Medulla oblongata (tissue), 1 donor: ENCODE results near the gene SHFL.
A peak's percentile ranks its signal among the peaks of the same experiment; 100 is the strongest.

Experiments used
- DNase-seq: peaks from one replicate; pipeline ENCODE4 v3.0.0-alpha.2; 2015; ENCODE audit errors: extremely low spot score

Gene SHFL

DNA sequence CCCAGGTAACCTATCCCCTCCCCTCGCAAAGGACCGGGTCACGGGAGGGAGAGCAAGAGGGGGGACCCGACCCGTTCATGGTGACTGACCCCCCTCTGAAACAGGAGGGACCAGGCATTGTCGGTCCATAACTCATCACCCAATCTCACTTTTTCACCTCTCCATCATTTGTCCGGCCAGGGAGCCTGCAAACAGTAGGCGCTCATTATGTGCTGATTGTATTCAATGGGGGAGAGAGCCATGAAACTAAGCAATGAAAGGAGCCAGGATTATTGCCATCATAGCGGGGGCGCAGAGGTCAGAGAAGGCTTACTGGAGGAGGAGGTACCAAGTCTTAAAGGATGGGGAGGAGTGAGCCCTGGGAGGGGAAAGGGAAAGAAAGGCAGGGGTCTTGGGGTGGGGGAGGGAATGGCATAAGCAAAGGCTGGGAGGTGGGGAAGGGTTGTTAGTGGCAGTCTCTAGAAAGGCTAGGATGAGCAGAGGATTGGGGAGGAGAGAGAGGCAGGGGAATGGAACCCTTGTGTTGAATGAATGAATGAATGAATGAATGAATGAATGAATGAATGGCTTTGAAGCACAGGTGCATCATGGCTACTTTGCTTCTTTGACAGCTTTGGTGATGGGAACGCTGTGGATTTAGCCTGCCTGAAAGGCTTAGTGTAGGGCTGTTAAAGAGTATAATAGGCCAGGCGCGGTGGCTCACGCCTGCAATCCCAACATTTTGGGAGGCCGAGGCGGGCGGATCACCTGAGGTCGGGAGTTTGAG, 1.4 kb downstream of the SHFL start:
- no peak for DNase-seq

DNA sequence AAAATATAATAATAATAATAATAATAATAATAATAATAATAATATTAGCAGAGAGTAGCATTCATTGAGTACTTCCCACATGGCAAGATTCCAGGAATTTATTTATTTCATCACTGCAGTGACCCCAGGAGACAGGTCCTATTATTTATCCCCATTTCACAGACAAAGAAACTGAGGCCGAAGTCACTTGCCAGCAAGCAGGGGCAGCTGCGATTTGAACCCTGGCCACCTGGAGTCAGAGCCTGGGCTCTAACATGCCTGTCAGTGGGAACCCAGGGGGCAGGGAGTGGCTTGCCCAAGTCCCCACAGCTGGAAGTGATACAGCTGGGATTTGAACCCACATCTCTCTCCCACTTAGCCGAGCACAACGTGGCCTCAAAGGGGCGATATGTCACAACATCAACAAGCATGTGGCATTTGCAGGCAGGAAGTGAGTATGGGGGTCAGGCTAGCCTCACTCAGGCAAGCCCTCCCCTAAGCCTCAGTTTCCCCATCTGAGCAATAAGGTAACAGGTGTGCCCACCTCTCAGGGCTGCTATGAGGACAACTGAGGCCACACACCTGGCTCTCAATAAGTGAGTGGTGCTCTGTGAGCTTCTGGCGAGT, 2.9 kb downstream of the SHFL start:
- no peak for DNase-seq

DNA sequence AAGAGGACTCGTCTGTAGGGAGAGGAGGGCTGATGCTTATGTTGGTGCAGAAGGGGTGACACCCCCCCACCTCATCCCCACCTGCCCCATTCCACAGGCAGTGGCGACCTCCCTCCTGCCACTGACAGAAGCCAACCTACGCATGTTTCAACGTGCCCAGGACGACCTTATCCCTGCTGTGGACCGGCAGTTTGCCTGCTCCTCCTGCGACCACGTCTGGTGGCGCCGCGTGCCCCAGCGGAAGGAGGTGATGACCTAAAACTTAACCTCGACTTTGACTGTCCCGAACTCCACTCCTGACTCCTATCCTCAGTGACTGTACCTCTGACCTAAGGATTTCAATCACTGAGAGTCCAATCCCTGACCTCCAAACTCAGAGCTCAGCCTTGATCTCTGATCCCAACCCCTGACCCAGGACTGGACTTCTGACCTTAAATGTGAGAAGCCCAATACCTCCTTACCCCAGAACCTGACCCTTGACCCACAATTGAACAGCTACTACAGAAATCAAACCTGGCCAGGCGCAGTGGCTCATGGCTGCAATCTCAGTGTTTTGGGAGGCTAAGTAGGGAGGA, 3.8 kb downstream of the SHFL start:
- DNase-seq = no peak

DNA sequence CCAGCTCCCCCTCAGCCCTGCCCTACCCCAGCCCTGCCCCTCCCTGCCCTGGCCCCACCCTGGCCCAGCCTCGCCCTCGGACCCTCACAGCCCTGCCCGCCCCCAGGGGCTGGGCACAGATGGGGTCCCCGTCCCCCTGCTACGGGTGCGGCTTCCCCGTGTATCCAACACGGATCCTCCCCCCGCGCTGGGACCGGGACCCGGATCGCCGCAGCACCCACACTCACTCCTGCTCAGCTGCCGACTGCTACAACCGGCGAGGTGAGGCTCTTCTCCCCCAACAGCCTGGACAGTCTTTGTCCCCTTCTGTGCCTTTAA, 5.2 kb downstream of the SHFL start:
- DNase-seq = no peak

DNA sequence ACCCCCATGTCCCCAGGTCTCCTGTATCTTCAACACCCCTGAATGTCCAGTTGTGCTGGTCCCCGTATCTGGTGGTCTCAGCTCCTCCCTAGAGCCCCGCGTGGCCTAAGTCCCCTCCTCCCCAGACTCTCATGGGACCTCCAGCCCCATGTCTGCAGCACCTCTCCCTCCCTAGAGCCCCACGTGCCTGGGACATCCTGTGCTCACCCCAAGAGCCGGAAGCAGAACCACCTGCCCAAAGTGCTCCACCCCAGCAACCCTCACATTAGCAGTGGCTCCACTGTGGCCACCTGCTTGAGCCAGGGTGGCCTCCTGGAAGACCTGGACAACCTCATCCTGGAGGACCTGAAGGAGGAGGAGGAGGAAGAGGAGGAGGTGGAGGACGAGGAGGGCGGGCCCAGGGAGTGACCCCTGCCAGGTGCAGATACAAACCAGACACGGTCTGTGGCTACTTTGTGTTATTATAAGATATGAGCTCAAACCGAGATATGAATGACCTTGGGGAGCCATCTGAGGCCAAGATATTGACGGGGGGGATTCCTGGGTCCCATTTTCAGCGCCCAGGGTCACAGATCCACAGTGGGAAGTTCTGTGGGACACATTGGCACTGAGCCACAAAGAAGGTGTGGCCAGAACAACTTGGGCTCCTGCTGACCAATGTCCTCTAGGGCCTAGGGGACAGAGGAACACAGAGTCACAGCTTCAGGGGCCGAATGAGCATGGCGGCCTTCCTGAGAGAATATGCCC, 6.0 kb downstream of the SHFL start:
- no peak for DNase-seq

DNA sequence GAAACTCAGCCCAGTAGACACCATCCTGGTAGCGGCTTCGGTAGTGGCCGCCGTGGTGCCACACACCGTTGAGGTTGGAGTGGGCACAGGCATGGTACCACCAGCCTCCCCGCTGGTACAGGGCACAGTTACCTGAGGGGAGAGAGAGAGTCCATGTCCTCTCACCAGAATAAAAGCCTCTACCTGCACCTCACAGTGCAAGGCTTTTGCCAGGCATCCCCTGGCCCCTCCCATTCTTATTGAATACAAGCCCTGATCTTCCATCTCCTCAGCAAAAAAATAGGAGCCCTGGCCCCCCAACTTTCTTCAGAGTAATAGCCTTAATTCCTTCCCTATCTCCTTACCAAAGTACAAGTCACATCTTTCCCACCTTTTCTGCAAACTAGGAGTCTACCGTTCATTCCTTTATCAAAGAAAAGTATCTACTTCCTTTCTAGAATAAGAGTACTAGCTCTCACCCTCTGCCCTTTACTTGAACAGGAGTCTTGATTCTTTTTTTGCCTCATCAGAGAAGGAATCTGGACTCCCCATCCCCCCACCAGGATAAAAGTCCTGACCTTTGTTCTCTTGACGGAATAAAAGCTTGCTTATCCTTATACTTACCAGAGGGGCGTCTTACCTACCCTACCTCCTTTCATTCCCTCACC, 6.7 kb downstream of the SHFL start:
- DNase-seq = no peak

DNA sequence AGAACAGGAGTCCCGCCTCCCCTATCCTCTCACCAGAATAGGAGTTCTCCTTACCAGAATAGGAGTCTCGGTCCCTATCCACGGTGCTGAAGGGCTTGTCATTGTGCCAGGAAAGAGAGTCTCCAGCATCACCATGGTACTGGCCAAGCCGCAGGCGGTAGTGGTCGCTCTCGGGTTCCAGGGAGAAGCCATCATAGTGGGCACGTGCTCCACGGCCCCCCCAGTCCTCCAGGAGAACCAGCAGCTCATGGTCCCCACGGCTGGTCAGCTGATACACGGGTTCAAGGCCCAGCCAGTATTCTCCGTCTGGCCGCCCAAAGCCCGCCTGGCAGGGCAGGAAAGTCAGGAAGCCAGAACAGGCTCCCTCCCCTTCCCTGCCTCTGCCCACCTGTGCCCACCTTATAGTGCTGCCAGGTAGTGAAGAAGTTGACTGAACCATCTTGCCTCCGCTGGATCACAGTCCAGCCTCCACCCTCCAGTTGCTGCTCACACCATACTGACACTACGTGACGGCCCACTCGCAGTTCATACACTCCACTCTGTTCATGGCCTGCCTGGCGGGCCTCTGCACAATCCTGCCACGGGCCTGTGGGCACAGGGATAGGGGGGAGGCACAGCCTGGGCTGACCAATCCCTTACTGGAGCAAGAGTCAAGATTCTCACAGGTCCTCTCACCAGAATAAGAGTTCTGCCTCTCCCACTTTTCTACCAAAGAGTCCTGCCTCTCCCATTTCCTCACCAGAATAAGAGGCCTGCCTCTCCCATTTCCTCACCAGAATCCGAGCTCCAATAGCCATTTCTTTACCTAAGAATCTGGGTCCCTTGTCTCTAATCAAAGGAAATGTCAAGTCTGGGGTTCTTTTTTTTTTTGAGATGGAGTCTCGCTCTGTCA, 7.4 kb downstream of the SHFL start:
- DNase-seq = no peak

DNA sequence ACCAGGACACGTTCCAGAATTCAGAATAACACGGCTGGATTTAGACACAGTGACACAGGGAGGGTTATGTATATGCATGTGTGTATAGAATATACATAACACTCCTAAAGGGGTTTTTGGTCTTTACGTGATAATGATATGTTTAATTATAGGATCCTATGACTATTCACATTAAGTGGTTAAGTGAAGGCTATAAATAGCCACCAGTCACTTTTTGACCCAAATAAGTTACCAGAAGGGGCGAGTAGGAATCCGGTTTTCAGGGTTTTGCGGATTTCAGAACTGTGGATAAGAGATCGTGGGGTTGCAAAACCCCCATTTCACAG, 9.5 kb downstream of the SHFL start:
- DNase-seq = no peak

DNA sequence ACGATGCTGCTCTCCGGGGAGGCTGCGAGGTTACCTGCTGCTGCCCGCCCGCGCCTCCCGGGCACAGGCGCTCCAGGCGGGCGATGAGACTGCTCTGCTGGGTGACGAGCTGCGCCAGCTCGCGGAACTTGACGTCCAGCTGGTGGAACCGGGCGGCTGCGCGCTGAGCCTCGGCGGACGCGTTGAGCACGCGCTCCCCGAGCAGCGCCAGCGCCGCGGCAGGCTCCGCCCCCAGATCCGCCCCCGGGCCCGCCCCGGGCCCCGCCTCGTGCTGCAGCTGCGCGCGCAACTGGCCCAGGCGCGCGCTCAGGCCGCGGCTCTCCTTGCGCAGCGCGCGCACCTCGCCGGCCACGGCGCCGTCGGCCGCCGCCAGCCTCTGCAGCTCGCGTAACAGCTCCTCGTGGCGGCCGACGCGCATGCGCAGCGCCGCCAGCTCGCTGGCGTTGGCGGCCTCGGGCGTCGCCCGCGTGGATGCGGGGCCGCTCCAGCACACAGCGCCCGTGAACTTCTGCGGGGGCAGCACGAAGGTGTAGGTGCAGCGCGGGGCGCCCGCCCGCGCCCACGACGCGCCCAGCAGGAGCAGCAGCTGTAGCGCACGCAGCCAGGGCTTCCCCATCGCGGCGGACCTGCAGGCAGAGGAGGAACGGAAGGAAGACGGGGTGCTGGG, 10.0 kb downstream of the SHFL start:
- DNase-seq = peak; percentile 91

DNA sequence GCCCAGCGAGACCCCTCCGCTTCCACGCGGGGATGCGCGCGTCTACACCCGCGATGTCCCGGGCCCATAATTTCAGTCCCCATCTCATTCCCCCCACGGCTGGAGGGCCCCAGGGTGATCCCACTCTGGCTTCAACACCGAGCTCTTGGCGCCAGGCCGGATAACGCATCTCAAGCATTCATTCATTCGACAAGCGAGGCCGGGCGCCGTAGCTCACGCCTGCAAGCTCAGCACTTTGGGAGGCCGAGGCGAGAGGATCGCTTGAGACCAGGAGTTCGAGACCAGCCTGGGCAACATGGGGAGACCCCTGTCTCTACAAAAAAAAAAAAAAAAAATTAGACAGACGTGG, 10.5 kb downstream of the SHFL start:
- no peak for DNase-seq

DNA sequence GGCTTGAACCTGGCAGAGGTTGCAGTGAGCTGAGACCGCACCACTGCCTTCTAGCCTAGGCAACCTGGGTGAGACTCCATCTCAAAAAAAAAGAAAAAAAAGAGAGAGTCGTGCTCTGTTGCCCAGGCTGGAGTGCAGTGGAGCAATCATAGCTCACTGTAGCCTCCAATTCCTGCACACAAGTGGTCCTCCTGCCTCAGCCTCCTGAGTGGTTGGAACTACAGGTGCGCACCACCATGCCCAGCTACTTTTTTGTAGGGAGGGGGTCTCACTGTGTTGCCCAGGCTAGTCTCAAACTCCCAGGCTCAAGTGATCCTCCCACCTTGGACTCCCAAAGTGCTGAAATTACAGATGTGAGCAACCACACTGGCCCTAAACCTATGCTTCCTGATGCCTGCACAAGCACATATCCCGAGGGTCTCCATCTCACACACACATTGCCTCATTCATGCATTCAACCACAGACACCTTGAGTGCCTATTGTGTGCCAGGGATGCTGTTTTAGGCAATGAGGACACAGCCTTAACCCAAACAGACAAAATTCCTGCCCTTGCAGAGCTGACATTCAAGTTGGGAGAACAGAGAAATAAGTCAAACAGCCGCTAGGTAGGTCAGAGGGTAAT, 14.2 kb downstream of the SHFL start:
- DNase-seq = no peak

DNA sequence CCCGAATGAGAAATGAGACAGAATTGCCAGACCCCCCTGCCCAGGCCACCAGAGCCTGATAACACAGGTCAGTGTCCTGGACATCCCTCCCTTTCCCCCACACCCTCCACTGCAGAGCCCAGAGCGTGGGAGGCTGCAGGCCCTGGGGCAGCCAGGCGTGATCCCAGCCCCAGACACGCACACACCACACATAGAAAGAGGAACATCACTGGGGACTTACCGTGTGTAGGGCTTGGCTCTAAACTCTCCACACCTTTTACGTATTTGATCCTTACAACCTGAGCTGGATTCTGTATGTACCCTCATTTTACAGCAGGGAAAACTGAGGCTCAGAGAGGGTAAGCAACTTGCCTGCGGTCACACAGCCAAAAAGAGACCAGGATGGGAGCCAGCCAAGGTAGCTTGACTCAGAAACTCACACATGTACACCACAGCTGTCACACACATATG, 16.7 kb downstream of the SHFL start:
- no peak for DNase-seq

DNA sequence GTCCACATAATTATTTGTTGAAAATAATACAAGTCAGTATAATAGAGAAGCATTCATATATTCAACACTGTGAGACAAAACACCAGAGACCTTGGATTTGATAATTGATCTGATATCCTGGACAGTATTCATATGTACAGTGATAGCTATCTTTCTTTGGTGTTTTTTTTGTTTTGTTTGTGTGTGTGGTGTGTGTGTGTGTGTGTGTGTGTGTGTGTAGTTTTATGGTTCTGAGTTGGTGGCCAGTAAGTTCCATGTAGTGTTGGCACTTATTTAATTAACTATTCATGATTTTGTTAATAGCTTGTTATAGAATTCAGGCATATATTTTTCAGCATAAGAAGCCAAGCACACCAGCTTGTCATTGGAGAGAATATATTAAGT, 18.0 kb downstream of the SHFL start:
- DNase-seq = no peak

DNA sequence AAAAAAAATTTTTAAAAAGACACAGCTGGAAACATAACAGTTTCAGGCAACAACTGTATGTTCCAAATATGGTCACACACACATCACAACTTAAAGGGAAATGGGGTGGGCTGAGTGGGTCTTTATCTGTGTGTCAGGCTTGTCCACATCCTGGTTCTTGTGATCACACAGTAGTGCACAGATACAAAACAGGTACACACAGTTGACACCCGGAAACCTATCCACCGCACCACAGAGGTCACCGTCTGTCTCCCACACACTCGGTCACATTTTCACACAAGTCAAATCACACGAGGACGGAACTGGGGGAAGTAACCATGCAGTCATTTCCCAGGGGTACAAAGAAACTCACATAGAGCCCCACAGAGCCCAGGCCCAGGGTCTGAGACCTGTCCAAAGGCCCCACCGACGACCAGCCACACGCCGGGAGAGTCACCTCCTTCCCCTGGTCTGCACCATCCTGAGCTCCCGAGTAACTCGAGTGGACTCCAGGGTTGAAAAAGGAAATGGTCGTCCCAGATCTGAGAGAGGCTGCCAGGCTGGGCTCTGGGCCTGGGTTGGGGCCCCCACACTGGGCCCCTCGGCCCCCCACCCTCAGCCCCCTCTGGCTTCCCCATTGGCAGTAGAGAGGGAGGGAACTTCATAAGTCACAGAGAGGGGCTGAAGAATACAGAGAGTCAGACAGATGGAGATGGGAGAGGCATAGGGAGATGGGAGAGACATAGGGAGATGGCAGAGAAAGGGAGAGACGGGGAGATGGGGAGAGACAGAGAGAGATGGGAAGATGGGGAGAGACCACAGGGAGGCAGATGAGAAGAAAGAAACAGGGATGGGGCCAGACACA, 18.8 kb downstream of the SHFL start:
- DNase-seq = no peak

DNA sequence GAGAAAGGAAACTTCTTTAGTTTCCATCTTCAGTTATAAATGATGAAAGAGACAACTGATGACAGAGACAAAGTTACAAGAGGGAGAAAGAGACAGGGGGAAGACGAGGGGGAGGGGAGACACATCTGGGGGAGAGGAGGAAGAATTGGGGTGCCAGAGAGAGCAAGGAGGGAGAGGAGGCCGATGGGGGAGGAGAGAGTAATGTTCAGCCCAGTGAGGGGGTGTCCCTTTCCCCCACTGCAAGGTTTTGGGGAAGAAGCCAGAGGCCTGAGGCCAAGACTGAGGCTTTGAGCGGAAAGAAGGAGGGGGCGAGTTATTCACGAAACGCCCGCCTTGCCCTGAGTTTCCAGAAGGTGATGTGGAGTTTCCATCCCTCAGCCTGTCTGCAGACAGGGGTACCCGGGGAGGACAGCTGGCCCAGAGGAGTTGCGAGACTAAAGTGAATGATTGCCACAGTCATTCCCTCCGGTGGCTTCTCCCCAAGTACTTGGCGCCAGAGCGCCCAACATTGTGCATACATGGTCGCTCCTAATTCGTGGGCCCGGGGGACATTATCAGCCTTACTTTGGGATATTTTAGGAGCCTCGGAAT, 19.5 kb downstream of the SHFL start:
- DNase-seq = no peak

DNA sequence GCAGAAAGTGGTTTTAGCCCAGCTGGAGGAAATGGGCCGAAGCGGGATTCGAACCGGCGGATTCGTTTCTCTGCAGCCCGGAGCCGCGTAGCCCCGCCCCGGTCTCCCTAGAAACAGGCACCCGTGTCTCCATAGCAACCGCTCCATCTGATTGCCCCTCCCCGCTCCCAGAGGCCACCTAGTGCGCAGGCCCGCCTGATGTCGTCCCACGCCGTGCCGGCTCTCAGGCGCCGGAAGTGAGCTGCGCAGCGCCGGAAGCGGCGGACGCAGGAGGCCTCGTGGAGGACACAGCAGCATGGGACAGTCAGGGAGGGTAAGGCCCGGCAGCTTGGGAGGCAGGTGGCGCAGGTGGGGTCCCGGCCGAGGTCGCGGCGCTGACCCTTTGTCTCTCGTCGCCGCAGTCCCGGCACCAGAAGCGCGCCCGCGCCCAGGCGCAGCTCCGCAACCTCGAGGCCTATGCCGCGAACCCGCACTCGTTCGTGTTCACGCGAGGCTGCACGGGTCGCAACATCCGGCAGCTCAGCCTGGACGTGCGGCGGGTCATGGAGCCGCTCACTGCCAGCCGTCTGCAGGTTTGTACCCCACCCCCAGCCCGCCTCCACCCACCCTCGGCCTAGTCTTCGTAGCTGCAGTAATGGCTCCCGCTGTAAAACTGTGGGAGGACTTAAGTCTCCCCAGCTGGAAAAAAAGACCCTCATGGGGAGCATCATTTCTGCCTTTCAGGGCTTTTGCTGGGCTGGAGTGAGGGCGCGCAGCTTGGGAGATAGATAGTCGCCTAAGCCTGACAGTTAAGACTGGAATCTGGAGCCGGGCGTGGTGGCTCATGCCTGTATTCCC, 20.2 kb downstream of the SHFL start, which contains the start of gene PPAN:
Gene PPAN, plus strand, starts transcription at position 263 of the 837 bp plus-strand sequence. Its CDS starts 33 bp downstream, at position 296.
- peak; percentile 98 for DNase-seq

DNA sequence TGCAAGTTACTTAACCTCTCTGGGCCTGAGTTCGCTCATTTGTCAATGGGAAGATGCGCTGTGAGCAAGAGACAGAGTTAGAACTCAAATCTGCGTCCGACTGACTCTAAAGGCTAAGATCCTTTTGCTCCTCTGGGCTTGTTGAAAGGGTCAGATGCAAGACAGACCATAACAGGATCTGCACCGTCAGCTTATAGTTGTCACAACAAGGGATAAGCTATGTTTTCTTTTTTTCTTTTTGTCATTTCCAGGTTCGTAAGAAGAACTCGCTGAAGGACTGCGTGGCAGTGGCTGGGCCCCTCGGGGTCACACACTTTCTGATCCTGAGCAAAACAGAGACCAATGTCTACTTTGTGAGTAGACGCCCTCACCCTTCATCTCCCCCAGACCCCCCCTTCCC, 21.1 kb downstream of the SHFL start:
- DNase-seq = no peak

DNA sequence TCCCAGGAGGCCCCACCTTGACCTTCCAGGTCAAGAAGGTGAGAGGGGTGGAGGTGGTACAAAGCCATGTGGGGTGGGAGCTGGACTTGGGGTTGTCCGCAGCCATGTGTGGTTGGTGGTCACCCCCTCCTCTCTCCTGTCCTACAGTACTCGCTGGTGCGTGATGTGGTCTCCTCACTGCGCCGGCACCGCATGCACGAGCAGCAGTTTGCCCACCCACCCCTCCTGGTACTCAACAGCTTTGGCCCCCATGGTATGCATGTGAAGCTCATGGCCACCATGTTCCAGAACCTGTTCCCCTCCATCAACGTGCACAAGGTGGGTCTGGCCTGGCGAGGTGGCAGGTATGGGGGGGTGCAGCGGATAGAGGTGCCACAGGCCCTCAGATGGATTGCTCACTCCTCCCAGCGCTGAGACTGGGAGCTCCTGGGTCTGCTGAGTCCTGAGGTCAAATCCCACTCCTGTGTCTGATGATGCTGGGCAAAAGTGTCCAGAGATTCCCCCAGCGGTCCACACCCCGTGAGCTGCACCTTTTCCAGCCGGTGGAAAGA, 21.8 kb downstream of the SHFL start:
- DNase-seq = no peak
